ENCODE results near the gene TAF1A.
"Not testable (repeated sequence)": the region's sequence is repeated elsewhere in the genome, so short reads cannot be mapped to it uniquely, and the experiment has no call there.

Gene TAF1A

GRCh38 chr1:222618880-222619596 is 29.3 kb upstream of the TAF1A start:
- H3K27me3 ChIP-seq (ENCODE audit: low read depth, low read length) = no peaks in the 10 kb centered on the region
- peak overlapping the region; percentile 86 to 87 for H3K4me3 ChIP-seq (ENCODE audit: low read depth in 1 of 2, low read length in 2 of 2)
- H3K27ac ChIP-seq (ENCODE audit: low read length) = no peak overlapping the region
- peaks cover 0 to 21% of the 10 kb centered on the region in 2 donors for H3K4me1 ChIP-seq (ENCODE audit: control insufficient read depth in 1 of 2, insufficient read depth in 2 of 2, low read length in 2 of 2)
- H3K36me3 ChIP-seq (ENCODE audit: control insufficient read depth in 1 of 2, insufficient read depth in 2 of 2, low read length in 2 of 2) = peaks cover 9 to 12% of the 10 kb centered on the region in 2 donors
- H3K9me3 ChIP-seq (ENCODE audit: control insufficient read depth in 1 of 2, low read length in 2 of 2) = no peaks in the 10 kb centered on the region

- Histone ChIP-seq H3K27ac (ENCODE audit: low read length) (peak within 1 kb of the TSS; percentile 49), H3K36me3 (ENCODE audit: control insufficient read depth in 1 of 2, insufficient read depth in 2 of 2, low read length in 2 of 2) (peaks cover 5 to 12% of the 10 kb centered on the region in 2 donors), H3K27me3 (ENCODE audit: low read depth, low read length) (no peaks in the 10 kb centered on the region), H3K4me1 (ENCODE audit: control insufficient read depth in 1 of 2, insufficient read depth in 2 of 2, low read length in 2 of 2) (peaks cover 0 to 21% of the 10 kb centered on the region in 2 donors), H3K4me3 (ENCODE audit: low read depth in 1 of 2, low read length in 2 of 2) (peak within 1 kb of the TSS; percentile 86 to 87), H3K9me3 (ENCODE audit: control insufficient read depth in 1 of 2, low read length in 2 of 2) (no peaks in the 10 kb centered on the region)
Observed at GRCh38 chr1:222618001-222618879, 28.5 kb upstream of the TAF1A start, which contains the start of gene MIA3. Gene MIA3 (plus strand): TSS chr1:222618097. CDS start chr1:222618111, 14 bp downstream.

GRCh38 chr1:222617367-222617951 is 27.7 kb upstream of the TAF1A start:
- no peaks in the 10 kb centered on the region for H3K27me3 ChIP-seq (ENCODE audit: low read depth, low read length)
- H3K4me1 ChIP-seq (ENCODE audit: control insufficient read depth in 1 of 2, insufficient read depth in 2 of 2, low read length in 2 of 2) = peaks cover 0 to 21% of the 10 kb centered on the region in 2 donors
- peaks cover 3 to 5% of the 10 kb centered on the region in 2 donors for H3K36me3 ChIP-seq (ENCODE audit: control insufficient read depth in 1 of 2, insufficient read depth in 2 of 2, low read length in 2 of 2)
- H3K4me3 ChIP-seq (ENCODE audit: low read depth in 1 of 2, low read length in 2 of 2) = peak overlapping the region; percentile 66 to 68
- H3K27ac ChIP-seq (ENCODE audit: low read length) = peak overlapping the region; percentile 49
- H3K9me3 ChIP-seq (ENCODE audit: control insufficient read depth in 1 of 2, low read length in 2 of 2) = no peaks in the 10 kb centered on the region

- peaks cover 0 to 21% of the 10 kb centered on the region in 2 donors for H3K4me1 ChIP-seq (ENCODE audit: control insufficient read depth in 1 of 2, insufficient read depth in 2 of 2, low read length in 2 of 2)
- H3K27me3 ChIP-seq (ENCODE audit: low read depth, low read length) = no peaks in the 10 kb centered on the region
- H3K27ac ChIP-seq (ENCODE audit: low read length) = no peak overlapping the region
- no peaks in the 10 kb centered on the region for H3K9me3 ChIP-seq (ENCODE audit: control insufficient read depth in 1 of 2, low read length in 2 of 2)
- H3K4me3 ChIP-seq (ENCODE audit: low read depth in 1 of 2, low read length in 2 of 2) = no peak overlapping the region
- H3K36me3 ChIP-seq (ENCODE audit: control insufficient read depth in 1 of 2, insufficient read depth in 2 of 2, low read length in 2 of 2) = no peaks in the 10 kb centered on the region
Observed at GRCh38 chr1:222616525-222616924, 26.8 kb upstream of the TAF1A start.

- H3K4me3 ChIP-seq (ENCODE audit: low read depth in 1 of 2, low read length in 2 of 2) = no peak overlapping the region
- peaks cover 0 to 8% of the 10 kb centered on the region in 2 donors for H3K4me1 ChIP-seq (ENCODE audit: control insufficient read depth in 1 of 2, insufficient read depth in 2 of 2, low read length in 2 of 2)
- no peaks in the 10 kb centered on the region for H3K9me3 ChIP-seq (ENCODE audit: control insufficient read depth in 1 of 2, low read length in 2 of 2)
- H3K27ac ChIP-seq (ENCODE audit: low read length) = no peak overlapping the region
- no peaks in the 10 kb centered on the region for H3K27me3 ChIP-seq (ENCODE audit: low read depth, low read length)
- H3K36me3 ChIP-seq (ENCODE audit: control insufficient read depth in 1 of 2, insufficient read depth in 2 of 2, low read length in 2 of 2) = no peaks in the 10 kb centered on the region
Observed at GRCh38 chr1:222613627-222614026, 23.9 kb upstream of the TAF1A start.

GRCh38 chr1:222610728-222611127 is 21.0 kb upstream of the TAF1A start:
- H3K9me3 ChIP-seq (ENCODE audit: control insufficient read depth in 1 of 2, low read length in 2 of 2) = no peaks in the 10 kb centered on the region

GRCh38 chr1:222609111-222609510 is 19.4 kb upstream of the TAF1A start:
- H3K4me3 ChIP-seq (ENCODE audit: low read depth in 1 of 2, low read length in 2 of 2); H3K27me3 ChIP-seq (ENCODE audit: low read depth, low read length); H3K36me3 ChIP-seq (ENCODE audit: control insufficient read depth in 1 of 2, insufficient read depth in 2 of 2, low read length in 2 of 2); H3K4me1 ChIP-seq (ENCODE audit: control insufficient read depth in 1 of 2, insufficient read depth in 2 of 2, low read length in 2 of 2); H3K9me3 ChIP-seq (ENCODE audit: control insufficient read depth in 1 of 2, low read length in 2 of 2); H3K27ac ChIP-seq (ENCODE audit: low read length): not testable (repeated sequence)

More at GRCh38 chr1:222610728-222611127, 21.0 kb upstream of the TAF1A start:
- Histone ChIP-seq H3K36me3 (ENCODE audit: control insufficient read depth in 1 of 2, insufficient read depth in 2 of 2, low read length in 2 of 2) (no peaks in the 10 kb centered on the region), H3K27me3 (ENCODE audit: low read depth, low read length) (no peaks in the 10 kb centered on the region), H3K4me1 (ENCODE audit: control insufficient read depth in 1 of 2, insufficient read depth in 2 of 2, low read length in 2 of 2) (no peaks in the 10 kb centered on the region), H3K4me3 (ENCODE audit: low read depth in 1 of 2, low read length in 2 of 2) (no peak overlapping the region), H3K27ac (ENCODE audit: low read length) (no peak overlapping the region)

GRCh38 chr1:222606757-222607156 is 17.0 kb upstream of the TAF1A start:
- Histone ChIP-seq H3K4me3 (ENCODE audit: low read depth in 1 of 2, low read length in 2 of 2) (no peak overlapping the region), H3K4me1 (ENCODE audit: control insufficient read depth in 1 of 2, insufficient read depth in 2 of 2, low read length in 2 of 2) (no peaks in the 10 kb centered on the region), H3K9me3 (ENCODE audit: control insufficient read depth in 1 of 2, low read length in 2 of 2) (no peaks in the 10 kb centered on the region), H3K27me3 (ENCODE audit: low read depth, low read length) (no peaks in the 10 kb centered on the region), H3K36me3 (ENCODE audit: control insufficient read depth in 1 of 2, insufficient read depth in 2 of 2, low read length in 2 of 2) (no peaks in the 10 kb centered on the region), H3K27ac (ENCODE audit: low read length) (no peak overlapping the region)

- no peaks in the 10 kb centered on the region for H3K36me3 ChIP-seq (ENCODE audit: control insufficient read depth in 1 of 2, insufficient read depth in 2 of 2, low read length in 2 of 2)
- H3K4me3 ChIP-seq (ENCODE audit: low read depth in 1 of 2, low read length in 2 of 2) = no peak overlapping the region
- H3K27ac ChIP-seq (ENCODE audit: low read length) = no peak overlapping the region
- no peaks in the 10 kb centered on the region for H3K4me1 ChIP-seq (ENCODE audit: control insufficient read depth in 1 of 2, insufficient read depth in 2 of 2, low read length in 2 of 2)
- no peaks in the 10 kb centered on the region for H3K9me3 ChIP-seq (ENCODE audit: control insufficient read depth in 1 of 2, low read length in 2 of 2)
- H3K27me3 ChIP-seq (ENCODE audit: low read depth, low read length) = no peaks in the 10 kb centered on the region
Observed at GRCh38 chr1:222601257-222601656, 11.5 kb upstream of the TAF1A start.

GRCh38 chr1:222600281-222600680 is 10.5 kb upstream of the TAF1A start:
- Histone ChIP-seq H3K27ac (ENCODE audit: low read length) (no peak overlapping the region), H3K27me3 (ENCODE audit: low read depth, low read length) (no peaks in the 10 kb centered on the region), H3K9me3 (ENCODE audit: control insufficient read depth in 1 of 2, low read length in 2 of 2) (no peaks in the 10 kb centered on the region), H3K36me3 (ENCODE audit: control insufficient read depth in 1 of 2, insufficient read depth in 2 of 2, low read length in 2 of 2) (no peaks in the 10 kb centered on the region), H3K4me3 (ENCODE audit: low read depth in 1 of 2, low read length in 2 of 2) (no peak overlapping the region), H3K4me1 (ENCODE audit: control insufficient read depth in 1 of 2, insufficient read depth in 2 of 2, low read length in 2 of 2) (no peaks in the 10 kb centered on the region)

- H3K27ac ChIP-seq (ENCODE audit: low read length) = no peak overlapping the region
- H3K4me1 ChIP-seq (ENCODE audit: control insufficient read depth in 1 of 2, insufficient read depth in 2 of 2, low read length in 2 of 2) = no peaks in the 10 kb centered on the region
- H3K9me3 ChIP-seq (ENCODE audit: control insufficient read depth in 1 of 2, low read length in 2 of 2) = no peaks in the 10 kb centered on the region
- H3K27me3 ChIP-seq (ENCODE audit: low read depth, low read length) = no peaks in the 10 kb centered on the region
- no peaks in the 10 kb centered on the region for H3K36me3 ChIP-seq (ENCODE audit: control insufficient read depth in 1 of 2, insufficient read depth in 2 of 2, low read length in 2 of 2)
- no peak overlapping the region for H3K4me3 ChIP-seq (ENCODE audit: low read depth in 1 of 2, low read length in 2 of 2)
Observed at GRCh38 chr1:222596696-222597095, 7.0 kb upstream of the TAF1A start.
